IMR-90 (cell line): ENCODE measurements around the gene RNASET2.

Source experiments
- CEBPB ChIP-seq: IDR thresholded peaks from 2 replicates; pipeline ENCODE4 v1.6.1; 2012; ENCODE audit warnings: low read depth, low read length, improper control_type of control experiment
- CHD1 ChIP-seq: IDR thresholded peaks from 2 replicates; pipeline ENCODE4 v1.6.1; 2012; ENCODE audit warnings: low read depth, low read length, improper control_type of control experiment
- TF ChIP-seq, protein P1 (sequence below): conservative IDR thresholded peaks from 2 replicates; pipeline ENCODE4 v1.5.1; 2012; ENCODE audit warnings: mild to moderate bottlenecking, low read depth, low read length, improper control_type of control experiment

- TF ChIP-seq CEBPB (no peak), CHD1 (no peak)
- TF ChIP-seq, protein P1, sequence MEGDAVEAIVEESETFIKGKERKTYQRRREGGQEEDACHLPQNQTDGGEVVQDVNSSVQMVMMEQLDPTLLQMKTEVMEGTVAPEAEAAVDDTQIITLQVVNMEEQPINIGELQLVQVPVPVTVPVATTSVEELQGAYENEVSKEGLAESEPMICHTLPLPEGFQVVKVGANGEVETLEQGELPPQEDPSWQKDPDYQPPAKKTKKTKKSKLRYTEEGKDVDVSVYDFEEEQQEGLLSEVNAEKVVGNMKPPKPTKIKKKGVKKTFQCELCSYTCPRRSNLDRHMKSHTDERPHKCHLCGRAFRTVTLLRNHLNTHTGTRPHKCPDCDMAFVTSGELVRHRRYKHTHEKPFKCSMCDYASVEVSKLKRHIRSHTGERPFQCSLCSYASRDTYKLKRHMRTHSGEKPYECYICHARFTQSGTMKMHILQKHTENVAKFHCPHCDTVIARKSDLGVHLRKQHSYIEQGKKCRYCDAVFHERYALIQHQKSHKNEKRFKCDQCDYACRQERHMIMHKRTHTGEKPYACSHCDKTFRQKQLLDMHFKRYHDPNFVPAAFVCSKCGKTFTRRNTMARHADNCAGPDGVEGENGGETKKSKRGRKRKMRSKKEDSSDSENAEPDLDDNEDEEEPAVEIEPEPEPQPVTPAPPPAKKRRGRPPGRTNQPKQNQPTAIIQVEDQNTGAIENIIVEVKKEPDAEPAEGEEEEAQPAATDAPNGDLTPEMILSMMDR: no peak
These were observed 14.4 kb upstream of the RNASET2 start for GRCh38 chr6:166970776-166971175.
